ENCODE data around the gene ANKRD13A.
"Not testable (repeated sequence)": the region's sequence is repeated elsewhere in the genome, so short reads cannot be mapped to it uniquely, and the experiment has no call there.

The ANKRD13A gene

DNA sequence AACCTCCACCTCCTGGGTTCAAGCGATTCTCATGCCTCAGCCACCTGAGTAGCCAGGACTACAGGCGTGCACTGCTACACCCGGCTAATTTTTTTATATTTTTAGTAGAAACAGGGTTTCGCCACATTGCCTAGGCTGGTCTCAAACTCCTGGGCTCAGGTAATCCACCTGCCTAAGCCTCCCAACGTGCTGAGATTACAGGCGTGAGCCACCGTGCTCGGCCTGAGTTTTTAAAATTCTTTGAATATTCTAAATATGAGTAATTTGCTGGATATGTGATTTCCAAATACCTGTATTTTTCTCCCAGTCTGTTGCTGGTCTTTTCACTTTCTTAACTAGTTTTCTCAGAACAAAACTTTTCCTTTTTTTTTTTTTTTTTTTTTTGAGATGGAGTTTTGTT is 30.4 kb upstream of the ANKRD13A start:
- H3K4me3 ChIP-seq (ENCODE audit: low read depth, low read length) = no peak overlapping the region
- TF ChIP-seq MYC (IDR thresholded peaks at IDR 0.05; ENCODE audit: low read depth, low read length) (no peak), POLR2A (IDR thresholded peaks at IDR 0.05; ENCODE audit: extremely low read depth, insufficient read length) (no peak)
- TF ChIP-seq, protein P1, sequence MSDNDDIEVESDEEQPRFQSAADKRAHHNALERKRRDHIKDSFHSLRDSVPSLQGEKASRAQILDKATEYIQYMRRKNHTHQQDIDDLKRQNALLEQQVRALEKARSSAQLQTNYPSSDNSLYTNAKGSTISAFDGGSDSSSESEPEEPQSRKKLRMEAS (IDR thresholded peaks at IDR 0.05; ENCODE audit: low read depth, low read length) = no peak
- TF ChIP-seq, protein P2, sequence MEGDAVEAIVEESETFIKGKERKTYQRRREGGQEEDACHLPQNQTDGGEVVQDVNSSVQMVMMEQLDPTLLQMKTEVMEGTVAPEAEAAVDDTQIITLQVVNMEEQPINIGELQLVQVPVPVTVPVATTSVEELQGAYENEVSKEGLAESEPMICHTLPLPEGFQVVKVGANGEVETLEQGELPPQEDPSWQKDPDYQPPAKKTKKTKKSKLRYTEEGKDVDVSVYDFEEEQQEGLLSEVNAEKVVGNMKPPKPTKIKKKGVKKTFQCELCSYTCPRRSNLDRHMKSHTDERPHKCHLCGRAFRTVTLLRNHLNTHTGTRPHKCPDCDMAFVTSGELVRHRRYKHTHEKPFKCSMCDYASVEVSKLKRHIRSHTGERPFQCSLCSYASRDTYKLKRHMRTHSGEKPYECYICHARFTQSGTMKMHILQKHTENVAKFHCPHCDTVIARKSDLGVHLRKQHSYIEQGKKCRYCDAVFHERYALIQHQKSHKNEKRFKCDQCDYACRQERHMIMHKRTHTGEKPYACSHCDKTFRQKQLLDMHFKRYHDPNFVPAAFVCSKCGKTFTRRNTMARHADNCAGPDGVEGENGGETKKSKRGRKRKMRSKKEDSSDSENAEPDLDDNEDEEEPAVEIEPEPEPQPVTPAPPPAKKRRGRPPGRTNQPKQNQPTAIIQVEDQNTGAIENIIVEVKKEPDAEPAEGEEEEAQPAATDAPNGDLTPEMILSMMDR (IDR thresholded peaks at IDR 0.05; ENCODE audit: low read depth, low read length) = no peak
- no peak for DNase-seq (ENCODE audit: low read depth)

DNA sequence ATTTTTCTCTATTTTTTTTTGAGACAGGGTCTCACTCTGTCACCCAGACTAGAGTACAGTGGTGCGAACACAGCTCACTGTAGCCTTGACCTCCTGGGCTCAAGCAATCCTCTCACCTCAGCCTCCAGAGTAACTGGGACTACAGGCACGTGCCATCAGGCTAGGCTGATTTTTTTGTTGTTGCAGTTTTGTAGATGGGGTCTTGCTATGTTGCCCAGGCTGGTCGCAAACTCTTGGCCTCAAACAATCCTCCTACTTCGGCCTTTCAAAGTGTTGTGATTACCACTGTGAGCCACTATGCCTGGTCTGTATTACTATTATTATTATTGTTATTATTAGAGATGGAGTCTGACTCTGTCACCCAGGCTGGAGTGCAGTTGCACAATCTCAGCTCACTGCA is 26.4 kb upstream of the ANKRD13A start:
- DNase-seq (ENCODE audit: low read depth) = no peak
- TF ChIP-seq MYC (IDR thresholded peaks at IDR 0.05; ENCODE audit: low read depth, low read length) = no peak
- TF ChIP-seq, protein P2 (IDR thresholded peaks at IDR 0.05; ENCODE audit: low read depth, low read length) = no peak
- no peak for TF ChIP-seq POLR2A (IDR thresholded peaks at IDR 0.05; ENCODE audit: extremely low read depth, insufficient read length)
- TF ChIP-seq, protein P1 (IDR thresholded peaks at IDR 0.05; ENCODE audit: low read depth, low read length) = no peak
- no peak overlapping the region for H3K4me3 ChIP-seq (ENCODE audit: low read depth, low read length)

DNA sequence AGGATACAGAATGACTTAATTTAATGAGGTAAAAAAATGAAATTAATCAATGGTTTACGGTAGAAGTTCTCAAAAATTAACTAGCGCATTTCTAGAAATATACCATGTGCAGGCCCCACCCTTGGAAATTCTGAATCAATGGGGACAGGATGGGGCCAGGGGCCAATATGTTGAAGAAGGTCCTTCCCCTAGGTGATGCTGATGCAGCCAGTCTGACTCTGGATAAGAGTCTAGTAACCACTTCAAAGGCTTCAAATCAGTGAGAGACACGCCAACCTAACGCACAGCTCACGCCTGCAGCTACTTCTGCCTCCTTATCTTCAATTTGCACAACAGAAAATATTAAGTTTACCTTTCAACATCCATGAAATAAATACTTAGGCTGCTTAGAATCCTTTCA is 17.9 kb upstream of the ANKRD13A start:
- TF ChIP-seq POLR2A (IDR thresholded peaks at IDR 0.05; ENCODE audit: extremely low read depth, insufficient read length) (no peak), MYC (IDR thresholded peaks at IDR 0.05; ENCODE audit: low read depth, low read length) (no peak)
- TF ChIP-seq, protein P2 (IDR thresholded peaks at IDR 0.05; ENCODE audit: low read depth, low read length) = no peak
- TF ChIP-seq, protein P1 (IDR thresholded peaks at IDR 0.05; ENCODE audit: low read depth, low read length) = no peak
- no peak overlapping the region for H3K4me3 ChIP-seq (ENCODE audit: low read depth, low read length)
- DNase-seq (ENCODE audit: low read depth) = no peak

DNA sequence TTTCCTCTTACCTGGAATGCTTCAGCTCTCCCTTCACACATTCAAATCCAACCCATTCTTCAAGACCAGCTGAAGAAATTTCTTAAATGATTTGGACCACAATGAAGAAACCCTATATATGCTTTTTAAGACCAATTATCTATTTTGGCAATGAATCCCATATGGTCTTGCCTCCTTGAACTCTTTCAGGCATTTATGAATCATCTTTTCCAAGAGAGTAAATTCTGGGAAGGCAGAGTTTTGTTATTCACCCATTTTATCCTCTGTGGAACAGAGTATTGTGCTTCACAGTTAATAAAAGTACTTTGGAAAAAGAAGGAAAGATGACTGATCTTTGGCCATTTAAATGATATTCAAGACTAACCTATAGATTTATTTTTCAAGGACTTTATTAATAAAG is 17.0 kb upstream of the ANKRD13A start:
- no peak for TF ChIP-seq MYC (IDR thresholded peaks at IDR 0.05; ENCODE audit: low read depth, low read length)
- TF ChIP-seq, protein P1 (IDR thresholded peaks at IDR 0.05; ENCODE audit: low read depth, low read length) = no peak
- no peak for DNase-seq (ENCODE audit: low read depth)
- no peak overlapping the region for H3K4me3 ChIP-seq (ENCODE audit: low read depth, low read length)

DNA sequence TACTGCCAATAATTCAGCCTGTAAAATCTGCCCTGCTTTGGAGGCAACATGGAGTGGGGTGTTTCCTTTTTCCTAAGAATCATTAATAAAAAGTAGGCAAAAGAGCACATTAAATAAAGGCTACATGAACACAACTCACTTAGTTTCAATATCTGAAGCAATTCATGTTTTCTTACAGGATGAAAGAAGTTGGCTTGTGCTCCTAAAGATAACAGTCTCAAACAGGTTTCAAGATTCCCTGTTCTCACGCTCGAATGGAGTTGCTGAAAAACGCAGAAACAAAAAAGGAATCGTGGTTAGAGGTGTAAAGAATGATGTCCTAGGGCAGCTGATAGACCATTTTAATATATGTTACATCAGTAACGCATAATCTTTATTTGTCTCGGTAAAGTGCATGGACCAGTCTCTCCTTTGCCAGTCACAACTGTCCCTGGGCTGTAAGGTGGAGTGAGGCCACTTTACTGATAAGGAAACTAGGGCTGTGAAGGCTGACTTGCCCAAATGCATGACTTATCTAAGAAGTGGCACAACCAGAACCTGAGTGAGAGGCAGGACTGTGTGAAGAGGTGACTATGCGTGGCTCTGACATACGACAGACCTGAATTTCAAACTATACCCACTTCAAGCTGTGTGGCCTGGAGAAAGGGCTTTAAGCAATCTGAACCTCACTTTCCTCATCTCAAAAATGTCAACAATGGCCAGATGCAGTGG is 15.6 kb upstream of the ANKRD13A start:
- TF ChIP-seq, protein P1 (IDR thresholded peaks at IDR 0.05; ENCODE audit: low read depth, low read length) = no peak
- TF ChIP-seq MYC (IDR thresholded peaks at IDR 0.05; ENCODE audit: low read depth, low read length) = no peak
- TF ChIP-seq, protein P2 (IDR thresholded peaks at IDR 0.05; ENCODE audit: low read depth, low read length) = no peak
- no peak for TF ChIP-seq POLR2A (IDR thresholded peaks at IDR 0.05; ENCODE audit: extremely low read depth, insufficient read length)
- DNase-seq (ENCODE audit: low read depth) = no peak
- H3K4me3 ChIP-seq (ENCODE audit: low read depth, low read length) = no peak overlapping the region

DNA sequence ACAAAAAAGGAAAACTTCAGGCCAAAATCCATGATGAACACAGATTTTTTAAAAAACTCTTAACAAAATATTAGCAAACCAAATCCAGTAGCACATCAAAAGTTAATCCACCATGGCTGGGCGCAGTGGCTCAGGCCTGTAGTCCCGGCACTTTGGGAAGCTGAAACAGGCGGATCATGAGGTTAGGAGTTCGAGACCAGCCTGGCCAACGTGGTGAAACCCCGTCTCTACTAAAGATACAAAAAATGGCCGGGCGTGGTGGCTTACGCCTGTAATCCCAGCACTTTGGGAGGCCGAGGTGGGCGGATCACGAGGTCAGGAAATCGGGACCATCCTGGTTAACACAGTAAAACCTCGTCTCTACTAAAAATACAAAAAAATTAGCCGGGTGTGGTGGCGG is 13.0 kb upstream of the ANKRD13A start:
- not testable (repeated sequence) for H3K4me3 ChIP-seq (ENCODE audit: low read depth, low read length); DNase-seq (ENCODE audit: low read depth)

DNA sequence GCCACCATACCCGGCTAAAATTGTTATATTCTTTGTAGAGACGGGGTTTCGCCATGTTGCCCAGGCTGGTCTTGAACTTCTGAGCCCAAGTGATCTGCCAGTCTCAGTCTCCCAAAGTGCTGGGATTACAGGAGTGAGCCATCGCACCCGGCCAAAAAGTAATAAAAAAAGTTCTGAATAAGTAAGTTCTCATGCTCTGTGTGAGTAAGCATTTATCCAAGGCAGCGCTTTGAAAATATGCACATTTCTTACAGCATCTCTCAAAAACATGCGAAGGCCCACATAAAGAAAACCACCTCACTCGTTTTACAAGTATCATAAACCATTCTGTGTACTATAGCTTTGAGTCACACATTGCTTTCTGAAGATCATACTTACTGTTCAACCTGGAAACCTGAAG is 11.6 kb upstream of the ANKRD13A start:
- DNase-seq (ENCODE audit: low read depth) = no peak
- H3K4me3 ChIP-seq (ENCODE audit: low read depth, low read length) = no peak overlapping the region
- TF ChIP-seq MYC (IDR thresholded peaks at IDR 0.05; ENCODE audit: low read depth, low read length) = no peak
- TF ChIP-seq POLR2A (IDR thresholded peaks at IDR 0.05; ENCODE audit: extremely low read depth, insufficient read length) = no peak
- TF ChIP-seq, protein P2 (IDR thresholded peaks at IDR 0.05; ENCODE audit: low read depth, low read length) = no peak
- TF ChIP-seq, protein P1 (IDR thresholded peaks at IDR 0.05; ENCODE audit: low read depth, low read length) = no peak
